Activated CD4-positive, alpha-beta T cell treated with anti-CD3 and anti-CD28 coated beads, Interleukin-2, amount 10 ng/mL, durations not matched to agents 7 days and 5 days (primary cell): ENCODE results near the gene SLC6A1. TPM values are rescaled to one million over a fixed set of nuclear protein-coding genes. Genes with fewer than 3 reads are reported as not detected.

Experiments used
- CTCF ChIA-PET: fragments of 350-600 bp; sonication (Branson Sonifier 250); formaldehyde crosslinking; loops from one replicate; lab custom pipeline; 2021; ENCODE audit warnings: antibody characterized with exemption; lab: Charles Lee
- POLR2A ChIA-PET: fragments of 350-600 bp; sonication (Branson Sonifier 250); formaldehyde crosslinking; loops from one replicate; lab custom pipeline; 2021; ENCODE audit warnings: antibody characterized with exemption; lab: Charles Lee
- DNase-seq: peaks from one replicate; pipeline ENCODE4 v3.0.0-alpha.2; 2020
- H3K27ac Mint-ChIP-seq: one replicate; pipeline ENCODE4 v1.8.0; 2021; ENCODE audit warnings: mild to moderate bottlenecking, moderate library complexity, mixed read lengths
- H3K27me3 Mint-ChIP-seq: one replicate; pipeline ENCODE4 v1.8.0; 2021; ENCODE audit warnings: mixed read lengths
- H3K36me3 Mint-ChIP-seq: one replicate; pipeline ENCODE4 v1.8.0; 2021; ENCODE audit warnings: low read depth, mixed read lengths
- H3K4me1 Mint-ChIP-seq: one replicate; pipeline ENCODE4 v1.8.0; 2021; ENCODE audit warnings: mixed read lengths
- H3K4me3 Mint-ChIP-seq: one replicate; pipeline ENCODE4 v1.8.0; 2021; ENCODE audit warnings: mild to moderate bottlenecking, moderate library complexity, mixed read lengths
- H3K9me3 Mint-ChIP-seq: one replicate; pipeline ENCODE4 v1.8.0; 2021; ENCODE audit warnings: mixed read lengths
- total RNA-seq, 2 experiments: library from RNA; stranded (reverse); gene quantifications; one replicate each; pipeline ENCODE4 v1.2.3, GENCODE V29; 2021

SLC6A1 gene
- total RNA-seq, 2 experiments from 2014 or later: not detected

DNA sequence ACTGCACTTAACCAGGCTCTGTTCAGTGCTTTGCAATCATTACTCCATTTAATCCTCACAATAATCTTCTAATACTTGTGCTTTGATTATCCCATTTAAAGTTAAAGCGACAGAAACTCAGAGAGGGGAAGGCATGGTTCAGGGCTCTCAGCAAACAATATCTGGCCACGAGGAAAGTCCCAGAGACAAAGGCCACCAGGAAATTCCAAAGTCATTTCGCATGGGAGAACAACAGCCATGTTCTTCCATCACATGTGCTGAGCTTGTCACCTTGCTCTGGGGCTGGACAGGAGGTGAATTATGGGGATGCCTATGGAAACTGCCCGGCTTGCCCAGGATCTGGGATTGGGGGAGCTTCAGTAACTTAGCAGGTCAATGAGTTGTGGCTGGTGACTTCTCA lies 95.5 kb downstream of the SLC6A1 start:
- CTCF ChIA-PET: no interaction called here

DNA sequence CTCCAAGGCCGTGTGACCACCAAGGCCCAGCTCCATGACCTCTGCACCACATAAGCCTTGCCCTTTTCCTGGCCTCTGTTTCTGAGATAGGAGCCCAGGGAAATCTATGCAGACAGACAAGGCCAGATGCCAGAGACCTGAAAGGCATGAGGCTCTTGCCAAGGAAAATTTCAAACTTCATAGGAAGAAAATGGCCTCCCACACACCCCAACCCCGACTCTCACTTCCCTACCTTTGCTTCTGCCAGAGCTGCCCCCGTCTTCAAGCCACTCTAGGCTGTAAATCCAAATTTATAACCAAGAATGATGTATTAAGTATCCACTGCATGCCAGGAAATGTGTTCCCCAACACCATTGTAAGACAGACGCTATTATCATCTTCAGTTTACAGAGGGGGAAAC lies 96.3 kb downstream of the SLC6A1 start:
- no peak for DNase-seq
- H3K4me3 Mint-ChIP-seq: no peak overlapping the region
- CTCF ChIA-PET: no interaction called here
- POLR2A ChIA-PET: no interaction called here
- no peaks in the 10 kb centered on the region for H3K9me3 Mint-ChIP-seq
- H3K27me3 Mint-ChIP-seq: no peaks in the 10 kb centered on the region
- no peaks in the 10 kb centered on the region for H3K36me3 Mint-ChIP-seq
- H3K27ac Mint-ChIP-seq: no peak overlapping the region
- no peaks in the 10 kb centered on the region for H3K4me1 Mint-ChIP-seq

More for the DNA sequence above, 95.5 kb downstream of the SLC6A1 start:
- H3K27me3 Mint-ChIP-seq: no peaks in the 10 kb centered on the region
- POLR2A ChIA-PET: no interaction called here
- H3K4me3 Mint-ChIP-seq: no peak overlapping the region
- H3K4me1 Mint-ChIP-seq: no peaks in the 10 kb centered on the region
- H3K27ac Mint-ChIP-seq: no peak overlapping the region
- no peaks in the 10 kb centered on the region for H3K36me3 Mint-ChIP-seq
- no peak for DNase-seq
- H3K9me3 Mint-ChIP-seq: no peaks in the 10 kb centered on the region

Other genes with a start within 250 kb of the SLC6A1 start
- not detected for gene SLC6A11, start 176.5 kb upstream of the SLC6A1 start, total RNA-seq
- gene HRH1, start 161.7 kb downstream of the SLC6A1 start, total RNA-seq: under 1 TPM; 0.25 to 0.27 TPM